Gastrocnemius medialis (tissue), 4 donors: ENCODE measurements around the gene USP24. TPM values are rescaled to one million over a fixed set of nuclear protein-coding genes. Genes with fewer than 3 reads are reported as not detected.

ENCODE experiments used
- ATAC-seq, 2 donors: fragments of 150-250 bp; one replicate each; pipeline ENCODE4 v1.9.1; 2016
- DNase-seq, 2 donors: peaks; one replicate each; pipeline ENCODE4 v3.0.0-alpha.2; 2019
- H3K27ac ChIP-seq, 4 donors: fragments of 200-600 bp; sonication (generic); 1 replicate in 1 of 4; 2 replicates in 3 of 4; pipeline ENCODE4 v1.5.1; 2016 to 2018; ENCODE audit warnings: mild to moderate bottlenecking in 2 of 4, moderate library complexity in 1 of 4
- H3K27me3 ChIP-seq, 3 donors: fragments of 200-600 bp; sonication (generic) in 2 of 3; 1 replicate in 1 of 3; 2 replicates in 2 of 3; pipeline versions ENCODE4 v1.5.1 to v1.6.0; 2016 to 2019; ENCODE audit warnings: mild to moderate bottlenecking in 1 of 3, moderate library complexity in 1 of 3
- H3K36me3 ChIP-seq, 2 donors: fragments of 200-600 bp; sonication (generic) in 1 of 2; one replicate each; pipeline ENCODE4 v1.5.1; 2017 to 2018
- H3K4me1 ChIP-seq, 2 donors: fragments of 200-600 bp; sonication (generic) in 1 of 2; one replicate each; pipeline ENCODE4 v1.5.1; 2016 to 2017; ENCODE audit warnings: mild to moderate bottlenecking in 2 of 2
- H3K4me3 ChIP-seq, 4 donors: fragments of 200-600 bp; sonication (generic) in 3 of 4; 1 replicate in 1 of 4; 2 replicates in 3 of 4; pipeline ENCODE4 v1.5.1; 2016 to 2019; ENCODE audit warnings: mild to moderate bottlenecking in 2 of 4
- H3K9me3 ChIP-seq, 3 donors: fragments of 200-600 bp; sonication (generic) in 2 of 3; 1 replicate in 1 of 3; 2 replicates in 2 of 3; pipeline ENCODE4 v1.5.1; 2016 to 2019
- CTCF ChIP-seq, 5 experiments: fragments of 450-650 bp in 3 of 5; fragments of 200-600 bp in 2 of 5; sonication (generic) in 2 of 5; IDR thresholded peaks in 4 of 5; conservative IDR thresholded peaks in 1 of 5; 1 replicate in 4 of 5; 2 replicates in 1 of 5; pipeline ENCODE4 v1.5.1; 2016 to 2019; ENCODE audit warnings: antibody characterized with exemption in 5 of 5, mild to moderate bottlenecking in 3 of 5, moderate library complexity in 3 of 5
- POLR2A ChIP-seq, 2 donors: fragments of 450-650 bp; IDR thresholded peaks; one replicate each; pipeline ENCODE4 v1.6.1; 2017; ENCODE audit warnings: antibody characterized with exemption in 2 of 2, mild to moderate bottlenecking in 2 of 2, moderate library complexity in 2 of 2
- in situ Hi-C, 4 donors: fragments of 200-750 bp; cut with MboI; loops; one replicate each; pipeline versions ENCODE4 v1.15.0 to v1.8.0; 2017; ENCODE audit warnings: low sequenced_read_pairs in 4 of 4
- intact Hi-C: fragments of 100-400 bp; cut with DNase I; formaldehyde crosslinking; loops from one replicate; pipeline ENCODE4 v1.15.1; 2023; ENCODE audit warnings: low total_unique reads
- total RNA-seq, 4 donors: library from RNA; depleted of rRNA; stranded (reverse); fragments of >200 nt; gene quantifications; one replicate each; pipeline versions ENCODE4 v1.1.0 to v1.2.3, GENCODE V29; 2016

USP24 gene
- total RNA-seq, 4 donors from 2014 or later, result 77.3 to 102 (median 90.8) TPM

GRCh38 chr1:55046871-55047270 is 168.3 kb downstream of the USP24 start:
- no peak for TF ChIP-seq POLR2A (IDR thresholded peaks at IDR 0.05)
- intact Hi-C loops (no loop called here), in situ Hi-C loops (no loop called here)
- DNase-seq, result no peak
- H3K4me3 ChIP-seq, result no peak overlapping the region
- ATAC-seq, result no peak
- no peak overlapping the region for H3K27ac ChIP-seq
- peaks cover 0 to 2% (median 0%) of the 10 kb centered on the region in 3 donors for H3K27me3 ChIP-seq
- H3K4me1 ChIP-seq, result no peaks in the 10 kb centered on the region
- H3K36me3 ChIP-seq, result no peaks in the 10 kb centered on the region
- H3K9me3 ChIP-seq, result no peaks in the 10 kb centered on the region

GRCh38 chr1:55045430-55045829 is 169.7 kb downstream of the USP24 start:
- in situ Hi-C loops, result no loop called here
- DNase-seq (no peak), ATAC-seq (no peak)
- H3K27me3 ChIP-seq, result peaks cover 9 to 11% (median 10%) of the 10 kb centered on the region in 3 donors
- H3K4me1 ChIP-seq, result no peaks in the 10 kb centered on the region
- no peak for TF ChIP-seq CTCF (IDR thresholded peaks at IDR 0.05 in 4 of 5, conservative IDR thresholded peaks at IDR 0.05 in 1 of 5)
- TF ChIP-seq POLR2A (IDR thresholded peaks at IDR 0.05), result no peak
- H3K4me3 ChIP-seq, result no peak overlapping the region
- no peaks in the 10 kb centered on the region for H3K36me3 ChIP-seq
- H3K9me3 ChIP-seq, result no peaks in the 10 kb centered on the region
- no peak overlapping the region for H3K27ac ChIP-seq
- intact Hi-C loops, result no loop called here

GRCh38 chr1:55044617-55045397 is 170.4 kb downstream of the USP24 start:
- Histone ChIP-seq H3K9me3 (no peaks in the 10 kb centered on the region), H3K27ac (no peak overlapping the region), H3K27me3 (peaks cover 14 to 17% (median 15%) of the 10 kb centered on the region in 3 donors), H3K4me3 (no peak overlapping the region), H3K36me3 (no peaks in the 10 kb centered on the region), H3K4me1 (peaks cover 0 to 1% of the 10 kb centered on the region in 2 donors)
- ATAC-seq (no peak), DNase-seq (no peak)
- intact Hi-C loops, result no loop called here
- in situ Hi-C loops, result no loop called here
- TF ChIP-seq POLR2A (IDR thresholded peaks at IDR 0.05), result no peak
- no peak for TF ChIP-seq CTCF (IDR thresholded peaks at IDR 0.05 in 4 of 5, conservative IDR thresholded peaks at IDR 0.05 in 1 of 5)

- intact Hi-C loops (no loop called here), in situ Hi-C loops (no loop called here)
- TF ChIP-seq POLR2A (IDR thresholded peaks at IDR 0.05) (no peak), CTCF (IDR thresholded peaks at IDR 0.05 in 4 of 5, conservative IDR thresholded peaks at IDR 0.05 in 1 of 5) (no peak)
- H3K9me3 ChIP-seq, result no peaks in the 10 kb centered on the region
- peaks cover 0 to 3% of the 10 kb centered on the region in 2 donors for H3K4me1 ChIP-seq
- ATAC-seq, result no peak
- no peaks in the 10 kb centered on the region for H3K36me3 ChIP-seq
- DNase-seq, result no peak
- no peak overlapping the region for H3K27ac ChIP-seq
- no peak overlapping the region for H3K4me3 ChIP-seq
- peaks cover 23 to 28% (median 26%) of the 10 kb centered on the region in 3 donors for H3K27me3 ChIP-seq
Observed at GRCh38 chr1:55043726-55044125, 171.4 kb downstream of the USP24 start.

GRCh38 chr1:55043011-55043410 is 172.2 kb downstream of the USP24 start:
- ATAC-seq, result no peak
- Histone ChIP-seq H3K4me1 (peaks cover 0 to 3% of the 10 kb centered on the region in 2 donors), H3K27me3 (peaks cover 30 to 35% (median 33%) of the 10 kb centered on the region in 3 donors), H3K36me3 (no peaks in the 10 kb centered on the region), H3K27ac (no peak overlapping the region), H3K9me3 (no peaks in the 10 kb centered on the region), H3K4me3 (no peak overlapping the region)
- DNase-seq, result no peak
- intact Hi-C loops (no loop called here), in situ Hi-C loops (no loop called here)
- no peak for TF ChIP-seq CTCF (IDR thresholded peaks at IDR 0.05 in 4 of 5, conservative IDR thresholded peaks at IDR 0.05 in 1 of 5)
- TF ChIP-seq POLR2A (IDR thresholded peaks at IDR 0.05), result no peak
